IMR-90 (cell line): ENCODE measurements around the gene FRAS1. TPM values are rescaled to one million over a fixed set of nuclear protein-coding genes. Genes with fewer than 3 reads are reported as not detected.

Experiments
- ATAC-seq: fragments of 200-7000 bp; cut with Tn5 transposase; 2 replicates; pipeline ENCODE4 v1.9.1; 2020; ENCODE audit warnings: low read depth, mild to moderate bottlenecking, moderate library complexity
- BruUV-seq: library from RNA; stranded (reverse); fragments of 400-500 nt; replicated peaks from 2 replicates; lab custom pipeline; 2021; lab: Mats Ljungman, UMichigan
- CTCF ChIA-PET: fragments of 300-600 bp; formaldehyde crosslinking; extraction: SDS; loops from one replicate; lab custom pipeline; 2021; ENCODE audit warnings: antibody characterized with exemption; lab: Yijun Ruan, JAX
- POLR2A ChIA-PET: fragments of 300-600 bp; sonication (Branson Sonifier 250); formaldehyde crosslinking; loops from one replicate; lab custom pipeline; 2022; ENCODE audit warnings: antibody characterized with exemption; ENCODE audit not compliant: unreplicated experiment; lab: Charles Lee
- DNase-seq: peaks from one replicate; pipeline ENCODE4 v3.0.0; 2013
- H2AFZ ChIP-seq: replicated peaks from 2 replicates; pipeline ENCODE3; 2013; ENCODE audit warnings: low read length, mild to moderate bottlenecking; ENCODE audit not compliant: poor library complexity
- H2AK5ac ChIP-seq: 2 replicates; pipeline ENCODE4 v1.6.1; 2013; ENCODE audit warnings: low read depth, low read length, inconsistent platforms
- H2AK9ac ChIP-seq: replicated peaks from 2 replicates; pipeline ENCODE3; 2013; ENCODE audit warnings: mild to moderate bottlenecking, low read depth, low read length, moderate library complexity; ENCODE audit not compliant: poor library complexity
- H2BK120ac ChIP-seq: 2 replicates; pipeline ENCODE4 v1.6.1; 2013; ENCODE audit warnings: low read depth, low read length, inconsistent platforms
- H2BK15ac ChIP-seq: 3 replicates; pipeline ENCODE4 v1.6.1; 2013; ENCODE audit warnings: low read depth, low read length, inconsistent platforms
- H2BK20ac ChIP-seq: 2 replicates; pipeline ENCODE4 v1.6.1; 2013; ENCODE audit warnings: low read depth, mild to moderate bottlenecking, inconsistent platforms, low read length, moderate library complexity
- H2BK5ac ChIP-seq: 2 replicates; pipeline ENCODE4 v1.6.1; 2013; ENCODE audit warnings: mild to moderate bottlenecking, low read depth, low read length, inconsistent platforms; ENCODE audit not compliant: poor library complexity, severe bottlenecking
- H3K14ac ChIP-seq: replicated peaks from 2 replicates; pipeline ENCODE4 v1.6.1; 2013; ENCODE audit warnings: low read depth, low read length, inconsistent platforms
- H3K18ac ChIP-seq: 2 replicates; pipeline ENCODE4 v1.6.1; 2013; ENCODE audit warnings: low read depth, low read length, control low read depth
- H3K23ac ChIP-seq: 2 replicates; pipeline ENCODE4 v1.6.1; 2013; ENCODE audit warnings: low read depth, low read length, inconsistent platforms
- H3K27ac ChIP-seq: 2 replicates; pipeline ENCODE4 v1.5.1; 2013; ENCODE audit warnings: mild to moderate bottlenecking, control low read depth, low read length; ENCODE audit not compliant: insufficient read depth
- H3K27me3 ChIP-seq: 2 replicates; pipeline ENCODE4 v1.6.1; 2013; ENCODE audit warnings: low read length; ENCODE audit not compliant: control insufficient read depth, insufficient read depth
- H3K36me3 ChIP-seq: 2 replicates; pipeline ENCODE4 v1.6.1; 2013; ENCODE audit warnings: low read length, mixed read lengths; ENCODE audit not compliant: control insufficient read depth, insufficient read depth
- H3K4ac ChIP-seq: 2 replicates; pipeline ENCODE4 v1.6.1; 2013; ENCODE audit warnings: low read depth, low read length, inconsistent platforms
- H3K4me1 ChIP-seq: 2 replicates; pipeline ENCODE4 v1.6.1; 2013; ENCODE audit warnings: low read length, mixed read lengths; ENCODE audit not compliant: control insufficient read depth, insufficient read depth
- H3K4me2 ChIP-seq: 2 replicates; pipeline ENCODE4 v1.6.1; 2013; ENCODE audit warnings: low read depth, mild to moderate bottlenecking, control low read depth, low read length, moderate library complexity
- H3K4me3 ChIP-seq: 2 replicates; pipeline ENCODE4 v1.5.1; 2013; ENCODE audit warnings: low read depth, mild to moderate bottlenecking, control low read depth, low read length, moderate library complexity; ENCODE audit not compliant: insufficient read depth
- H3K56ac ChIP-seq: 2 replicates; pipeline ENCODE4 v1.6.1; 2013; ENCODE audit warnings: low read length, inconsistent platforms; ENCODE audit not compliant: insufficient read depth; ENCODE audit errors: extremely low read depth
- H3K79me1 ChIP-seq, 2 experiments: 2 replicates each; pipeline ENCODE4 v1.6.1; 2013; ENCODE audit warnings: low read length in 2 of 2, inconsistent platforms in 1 of 2, low read depth in 1 of 2
- H3K9ac ChIP-seq: 2 replicates; pipeline ENCODE4 v1.6.1; 2013; ENCODE audit warnings: low read depth, low read length, control low read depth
- H3K9me1 ChIP-seq: 2 replicates; pipeline ENCODE4 v1.6.1; 2013; ENCODE audit warnings: low read length, inconsistent platforms; ENCODE audit not compliant: insufficient read depth
- H3K9me3 ChIP-seq: 2 replicates; pipeline ENCODE4 v1.6.1; 2013; ENCODE audit warnings: low read length; ENCODE audit not compliant: control insufficient read depth, insufficient read depth
- H4K20me1 ChIP-seq: 2 replicates; pipeline ENCODE4 v1.6.1; 2013; ENCODE audit warnings: low read length, inconsistent platforms; ENCODE audit not compliant: insufficient read depth
- H4K5ac ChIP-seq: 2 replicates; pipeline ENCODE4 v1.6.1; 2013; ENCODE audit warnings: mild to moderate bottlenecking, low read depth, low read length, control low read depth
- H4K8ac ChIP-seq, 2 experiments: 2 replicates each; pipeline ENCODE4 v1.6.1; 2013; ENCODE audit warnings: low read depth in 2 of 2, low read length in 2 of 2, control low read depth in 1 of 2, inconsistent platforms in 1 of 2
- H4K91ac ChIP-seq: 2 replicates; pipeline ENCODE4 v1.6.1; 2013; ENCODE audit warnings: low read depth, low read length, inconsistent platforms; ENCODE audit not compliant: insufficient read depth
- MAZ ChIP-seq: IDR thresholded peaks from 2 replicates; pipeline ENCODE4 v1.6.1; 2012; ENCODE audit warnings: low read depth, mild to moderate bottlenecking, low read length, improper control_type of control experiment, moderate library complexity, borderline replicate concordance
- POLR2A ChIP-seq: IDR thresholded peaks from 2 replicates; pipeline ENCODE4 v1.6.1; 2012; ENCODE audit warnings: mild to moderate bottlenecking, low read depth, low read length
- RCOR1 ChIP-seq: IDR thresholded peaks from 2 replicates; pipeline ENCODE4 v1.6.1; 2012; ENCODE audit warnings: mild to moderate bottlenecking, low read length, improper control_type of control experiment; ENCODE audit not compliant: insufficient replicate concordance
- WGBS, 2 experiments: methylation state at CpG; one replicate each; pipeline versions ENCODE4 v1.1.5 to v1.1.7; 2013; ENCODE audit warnings: missing lambda C conversion rate in 2 of 2; ENCODE audit not compliant: insufficient read length in 1 of 2; ENCODE audit errors: extremely low coverage in 2 of 2; 5-methylcytosine and 5-hydroxymethylcytosine counted together
- dilution Hi-C: fragments of 300-500 bp; cut with HindIII; formaldehyde crosslinking; loops from one replicate; pipeline ENCODE4 v1.14.3; 2018; ENCODE audit warnings: low sequenced_read_pairs; ENCODE audit not compliant: unreplicated experiment
- in situ Hi-C: fragments of 300-500 bp; cut with MboI; formaldehyde crosslinking; loops from 3 replicates; pipeline ENCODE4 v1.14.3; 2019; ENCODE audit warnings: low sequenced_read_pairs, inconsistent platforms, mixed read lengths
- intact Hi-C: fragments of 100-400 bp; cut with micrococcal nuclease; formaldehyde crosslinking; loops from 2 replicates; pipeline ENCODE4 v1.10.0; 2022
- polyA plus RNA-seq, 3 experiments: library from polyadenylated mRNA; depleted of rRNA; stranded (reverse); fragments of >200 nt; gene quantifications; 2 replicates each; pipeline ENCODE4 v1.2.3, GENCODE V29; 2012; ENCODE audit warnings: low replicate concordance in 1 of 3
- total RNA-seq: library from RNA; depleted of rRNA; stranded (reverse); fragments of >200 nt; gene quantifications from 2 replicates; pipeline ENCODE4 v1.2.3, GENCODE V29; 2012

The FRAS1 gene
- total and polyA plus RNA-seq, 2 of the 4 experiments (the other 2 are of a cell fraction), result under 0.01 to 0.03 TPM

DNA sequence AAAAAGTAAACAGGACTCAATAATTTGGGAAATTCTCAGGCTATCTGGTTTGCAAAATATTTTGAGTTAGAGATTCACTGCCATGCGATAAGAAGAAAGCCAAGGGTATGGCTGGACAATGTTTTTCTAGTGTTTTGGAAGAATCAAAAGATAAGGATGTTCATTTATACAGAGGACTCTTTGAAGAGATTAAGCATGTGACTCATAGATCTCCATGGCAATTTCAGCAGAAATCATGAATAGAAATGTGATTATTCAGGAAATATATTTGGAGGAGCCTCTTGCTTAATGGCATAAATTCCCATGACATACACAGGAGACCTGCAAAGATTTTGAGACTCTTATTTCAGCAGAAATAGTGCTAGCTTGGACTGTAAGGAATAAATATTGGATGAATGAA is 16.7 kb upstream of the FRAS1 start:
- Histone ChIP-seq H2AK9ac (no peak overlapping the region), H2BK120ac (no peak overlapping the region), H3K9me3 (no peaks in the 10 kb centered on the region), H3K4ac (no peak overlapping the region), H3K27me3 (no peaks in the 10 kb centered on the region; the same call in 1 of the 2 replicates), H3K56ac (no peak overlapping the region), H3K4me2 (no peak overlapping the region), H4K8ac (no peak overlapping the region), H3K14ac (no peak overlapping the region), H3K27ac (no peak overlapping the region), H2BK15ac (no peak overlapping the region), H2BK20ac (no peak overlapping the region), H3K4me1 (no peaks in the 10 kb centered on the region), H2AK5ac (no peak overlapping the region), H4K5ac (no peak overlapping the region), H3K9me1 (no peaks in the 10 kb centered on the region), H3K36me3 (no peaks in the 10 kb centered on the region), H3K4me3 (no peak overlapping the region), H4K20me1 (no peaks in the 10 kb centered on the region), H2BK5ac (no peak overlapping the region), H3K9ac (no peak overlapping the region), H4K91ac (no peak overlapping the region), H3K79me1 (no peaks in the 10 kb centered on the region), H3K18ac (no peak overlapping the region), H3K23ac (no peak overlapping the region), H2AFZ (no peak overlapping the region)
- POLR2A ChIA-PET, result no interaction called here
- intact Hi-C loops (no loop called here), in situ Hi-C loops (no loop called here), dilution Hi-C loops (no loop called here)
- WGBS, 2 experiments, result 57% methylated on average over 1 of the region's 1 CpG; no CpG with 5 or more reads in 1 of the 2 experiments
- DNase-seq, result no peak
- no peak for ATAC-seq
- TF ChIP-seq MAZ, result no peak
- TF ChIP-seq RCOR1, result no peak
- no peak for TF ChIP-seq POLR2A
- no TSS peak for BruUV-seq
- CTCF ChIA-PET, result no interaction called here
